Chondrocyte (in vitro differentiated cells): ENCODE results near the gene RBBP8NL. TPM values are rescaled to one million over a fixed set of nuclear protein-coding genes. Genes with fewer than 3 reads are reported as not detected.
"Not testable (repeated sequence)": the region's sequence is repeated elsewhere in the genome, so short reads cannot be mapped to it uniquely, and the experiment has no call there.

Experiments used
- DNase-seq: peaks from one replicate; pipeline ENCODE4 v3.0.0; 2021; ENCODE audit warnings: mixed read lengths, low spot score
- H3K27ac Mint-ChIP-seq: one replicate; pipeline ENCODE4 v1.8.0; 2021; ENCODE audit warnings: mild to moderate bottlenecking, moderate library complexity, mixed read lengths; ENCODE audit not compliant: unreplicated experiment
- H3K27me3 Mint-ChIP-seq: 2 replicates; pipeline ENCODE4 v1.8.0; 2021; ENCODE audit warnings: low read depth, mixed read lengths
- H3K36me3 Mint-ChIP-seq: 2 replicates; pipeline ENCODE4 v1.8.0; 2021; ENCODE audit warnings: low read depth, mixed read lengths
- H3K4me1 Mint-ChIP-seq: 2 replicates; pipeline ENCODE4 v1.8.0; 2021; ENCODE audit warnings: low read depth, mild to moderate bottlenecking, mixed read lengths
- H3K4me3 Mint-ChIP-seq: one replicate; pipeline ENCODE4 v1.8.0; 2021; ENCODE audit warnings: mild to moderate bottlenecking, moderate library complexity, mixed read lengths; ENCODE audit not compliant: unreplicated experiment
- H3K9me3 Mint-ChIP-seq: 2 replicates; pipeline ENCODE4 v1.8.0; 2021; ENCODE audit warnings: low read depth, mixed read lengths
- CTCF ChIP-seq: fragments of 200-600 bp; sonication (generic); IDR thresholded peaks from 2 replicates; pipeline ENCODE4 v1.5.0; 2021; ENCODE audit warnings: antibody characterized with exemption, mild to moderate bottlenecking, moderate library complexity
- total RNA-seq: library from RNA; stranded (reverse); gene quantifications from 3 replicates; pipeline ENCODE4 v1.2.1, GENCODE V29; 2021

The RBBP8NL gene
- total RNA-seq, 1 donor from 2014 or later: not detected

GRCh38 chr20:62430311-62430853, 3.0 kb upstream of the RBBP8NL start:
- TF ChIP-seq CTCF: no peak
- Mint-ChIP-seq H3K9me3 (no peaks in the 10 kb centered on the region), H3K27ac (no peak overlapping the region), H3K36me3 (no peaks in the 10 kb centered on the region), H3K4me1 (no peaks in the 10 kb centered on the region), H3K4me3 (no peak overlapping the region), H3K27me3 (peaks cover 31% of the 10 kb centered on the region)
- no peak for DNase-seq

GRCh38 chr20:62429455-62430310, 2.3 kb upstream of the RBBP8NL start:
- H3K4me3 Mint-ChIP-seq: no peak overlapping the region
- TF ChIP-seq CTCF: no peak
- H3K36me3 Mint-ChIP-seq: no peaks in the 10 kb centered on the region
- H3K9me3 Mint-ChIP-seq: no peaks in the 10 kb centered on the region
- no peaks in the 10 kb centered on the region for H3K4me1 Mint-ChIP-seq
- peaks cover 26% of the 10 kb centered on the region for H3K27me3 Mint-ChIP-seq
- H3K27ac Mint-ChIP-seq: no peak overlapping the region
- no peak for DNase-seq

- no peak overlapping the region for H3K4me3 Mint-ChIP-seq
- H3K27ac Mint-ChIP-seq: no peak overlapping the region
- no peaks in the 10 kb centered on the region for H3K36me3 Mint-ChIP-seq
- DNase-seq: no peak
- no peaks in the 10 kb centered on the region for H3K9me3 Mint-ChIP-seq
- H3K27me3 Mint-ChIP-seq: peaks cover 17% of the 10 kb centered on the region
- no peak for TF ChIP-seq CTCF
- H3K4me1 Mint-ChIP-seq: no peaks in the 10 kb centered on the region
Observed at GRCh38 chr20:62428396-62429295, 1.3 kb upstream of the RBBP8NL start.

- no peak for TF ChIP-seq CTCF
- Mint-ChIP-seq H3K4me3 (no peak overlapping the region), H3K27ac (no peak overlapping the region)
Observed at GRCh38 chr20:62428002-62428372, 648 bp upstream of the RBBP8NL start.

GRCh38 chr20:62426699-62427131, 624 bp downstream of the RBBP8NL start:
- Mint-ChIP-seq H3K4me1 (no peaks in the 10 kb centered on the region), H3K4me3 (no peak overlapping the region), H3K27me3 (peaks cover 16% of the 10 kb centered on the region), H3K9me3 (no peaks in the 10 kb centered on the region), H3K27ac (no peak overlapping the region), H3K36me3 (no peaks in the 10 kb centered on the region)
- DNase-seq: no peak
- TF ChIP-seq CTCF: no peak

More at GRCh38 chr20:62428002-62428372, 648 bp upstream of the RBBP8NL start:
- no peaks in the 10 kb centered on the region for H3K9me3 Mint-ChIP-seq
- DNase-seq: no peak
- no peaks in the 10 kb centered on the region for H3K36me3 Mint-ChIP-seq
- H3K27me3 Mint-ChIP-seq: peaks cover 16% of the 10 kb centered on the region
- H3K4me1 Mint-ChIP-seq: no peaks in the 10 kb centered on the region

- H3K36me3 Mint-ChIP-seq, DNase-seq, H3K27ac Mint-ChIP-seq, H3K9me3 Mint-ChIP-seq, H3K4me3 Mint-ChIP-seq, H3K4me1 Mint-ChIP-seq: not testable (repeated sequence)
- H3K27me3 Mint-ChIP-seq: peaks cover 12% of the 10 kb centered on the region
Observed at GRCh38 chr20:62426059-62426348, 1.3 kb downstream of the RBBP8NL start.
